Thoracic aorta (tissue), 2 donors: ENCODE data around the gene FOXR2. TPM values are rescaled to one million over a fixed set of nuclear protein-coding genes. Genes with fewer than 3 reads are reported as not detected.

Experiments used
- ATAC-seq: fragments of 150-250 bp; one replicate; pipeline ENCODE4 v1.8.0; 2017; ENCODE audit warnings: low read depth; ENCODE audit not compliant: insufficient number of reproducible peaks, low FRiP score
- DNase-seq: peaks from one replicate; pipeline ENCODE4 v3.0.0-alpha.2; 2020; ENCODE audit warnings: low spot score
- H3K27ac ChIP-seq, 2 donors: fragments of 200-600 bp; sonication (generic); 1 replicate in 1 of 2; 2 replicates in 1 of 2; pipeline ENCODE4 v1.5.1; 2016; ENCODE audit warnings: mild to moderate bottlenecking in 2 of 2, moderate library complexity in 2 of 2
- H3K27me3 ChIP-seq: fragments of 200-600 bp; sonication (generic); replicated peaks from 2 replicates; pipeline ENCODE4 v1.6.0; 2016; ENCODE audit warnings: mild to moderate bottlenecking; ENCODE audit not compliant: insufficient read depth
- H3K36me3 ChIP-seq: fragments of 200-600 bp; sonication (generic); one replicate; pipeline ENCODE4 v1.5.1; 2016
- H3K4me1 ChIP-seq, 2 donors: fragments of 200-600 bp; sonication (generic); 1 replicate in 1 of 2; 2 replicates in 1 of 2; pipeline versions ENCODE4 v1.5.1 to v1.6.0; 2016; ENCODE audit warnings: low read depth in 2 of 2, mild to moderate bottlenecking in 1 of 2; ENCODE audit not compliant: control insufficient read depth in 1 of 2
- H3K4me3 ChIP-seq: fragments of 200-600 bp; sonication (generic); 2 replicates; pipeline ENCODE4 v1.5.1; 2016; ENCODE audit warnings: mild to moderate bottlenecking
- H3K9me3 ChIP-seq: fragments of 200-600 bp; sonication (generic); 2 replicates; pipeline ENCODE4 v1.5.1; 2016
- CTCF ChIP-seq: fragments of 200-600 bp; sonication (generic); IDR thresholded peaks from one replicate; pipeline ENCODE4 v1.5.1; 2019; ENCODE audit warnings: antibody characterized with exemption
- total RNA-seq, 2 donors: library from RNA; depleted of rRNA; stranded (reverse); fragments of >200 nt; gene quantifications; one replicate each; pipeline versions ENCODE4 v1.1.0 to v1.2.3, GENCODE V29; 2016

Gene FOXR2
- not detected for total RNA-seq

- Histone ChIP-seq H3K4me1 (no peaks in the 10 kb centered on the region), H3K27ac (no peak within 1 kb of the TSS), H3K36me3 (no peaks in the 10 kb centered on the region), H3K4me3 (no peak within 1 kb of the TSS), H3K9me3 (no peaks in the 10 kb centered on the region), H3K27me3 (no peaks in the 10 kb centered on the region)
- DNase-seq (no peak), ATAC-seq (no peak)
- TF ChIP-seq CTCF, result no peak
Measured at GRCh38 chrX:55623100-55623499, at the start of gene FOXR2. FOXR2 (plus strand) TSS chrX:55623400; CDS start chrX:55623712, 312 bp downstream.

- no peaks in the 10 kb centered on the region for H3K9me3 ChIP-seq
- H3K36me3 ChIP-seq, result no peaks in the 10 kb centered on the region
- H3K4me3 ChIP-seq, result no peak overlapping the region
- TF ChIP-seq CTCF, result no peak
- no peak for DNase-seq
- no peak overlapping the region for H3K27ac ChIP-seq
- H3K27me3 ChIP-seq, result no peaks in the 10 kb centered on the region
- ATAC-seq, result no peak
- no peaks in the 10 kb centered on the region for H3K4me1 ChIP-seq
Measured at GRCh38 chrX:55579115-55579514, 44.1 kb upstream of the FOXR2 start.

- no peak overlapping the region for H3K27ac ChIP-seq
- H3K36me3 ChIP-seq, result no peaks in the 10 kb centered on the region
- no peaks in the 10 kb centered on the region for H3K9me3 ChIP-seq
- H3K4me1 ChIP-seq, result no peaks in the 10 kb centered on the region
- no peak overlapping the region for H3K4me3 ChIP-seq
- no peaks in the 10 kb centered on the region for H3K27me3 ChIP-seq
- ATAC-seq (no peak), DNase-seq (no peak)
- no peak for TF ChIP-seq CTCF
Measured at GRCh38 chrX:55582447-55582846, 40.8 kb upstream of the FOXR2 start.

GRCh38 chrX:55593296-55593695 lies 29.9 kb upstream of the FOXR2 start:
- Histone ChIP-seq H3K36me3 (no peaks in the 10 kb centered on the region), H3K27me3 (no peaks in the 10 kb centered on the region), H3K4me1 (no peaks in the 10 kb centered on the region), H3K9me3 (no peaks in the 10 kb centered on the region), H3K27ac (no peak overlapping the region), H3K4me3 (no peak overlapping the region)
- DNase-seq (no peak), ATAC-seq (no peak)
- TF ChIP-seq CTCF, result no peak

GRCh38 chrX:55593756-55594257 lies 29.4 kb upstream of the FOXR2 start:
- H3K36me3 ChIP-seq, result no peaks in the 10 kb centered on the region
- no peaks in the 10 kb centered on the region for H3K4me1 ChIP-seq
- H3K27me3 ChIP-seq, result no peaks in the 10 kb centered on the region
- H3K9me3 ChIP-seq, result no peaks in the 10 kb centered on the region
- ATAC-seq (no peak), DNase-seq (no peak)
- TF ChIP-seq CTCF, result no peak
- H3K4me3 ChIP-seq, result no peak overlapping the region
- no peak overlapping the region for H3K27ac ChIP-seq
